Thyroid gland (tissue), 4 donors: ENCODE results near the gene DRAXIN.

Source experiments
- POLR2A ChIP-seq, 2 donors: fragments of 450-650 bp; IDR thresholded peaks; one replicate each; pipeline ENCODE4 v1.6.1; 2017; ENCODE audit warnings: antibody characterized with exemption in 2 of 2, mild to moderate bottlenecking in 2 of 2, moderate library complexity in 1 of 2
- TF ChIP-seq, protein P1 (sequence below), 6 experiments: fragments of 200-600 bp in 3 of 6; fragments of 450-650 bp in 3 of 6; sonication (generic) in 3 of 6; IDR thresholded peaks; one replicate each; pipeline ENCODE4 v1.5.1; 2016 to 2019; ENCODE audit warnings: antibody characterized with exemption in 6 of 6, mild to moderate bottlenecking in 2 of 6, inconsistent platforms in 1 of 6, moderate library complexity in 1 of 6

DNA sequence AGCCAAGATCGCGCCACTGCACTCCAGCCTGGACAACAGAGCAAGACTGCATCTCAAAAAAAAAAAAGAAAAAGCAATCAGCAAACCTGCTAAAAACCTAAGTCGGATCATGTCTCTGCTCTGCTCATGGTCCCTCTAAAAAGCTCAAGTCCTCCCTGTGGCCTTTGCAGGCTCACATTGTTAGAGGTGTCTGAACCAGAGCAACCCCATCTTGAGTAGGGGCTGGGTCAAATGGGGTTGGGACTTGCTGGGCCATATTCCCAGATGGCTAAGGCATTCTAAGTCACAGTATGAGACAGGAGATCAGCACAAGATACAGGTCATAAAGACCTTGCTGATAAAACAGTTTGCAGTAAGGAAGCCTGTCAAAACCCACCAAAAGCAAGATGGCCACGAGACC, 3.0 kb upstream of the DRAXIN start:
- TF ChIP-seq, protein P1, sequence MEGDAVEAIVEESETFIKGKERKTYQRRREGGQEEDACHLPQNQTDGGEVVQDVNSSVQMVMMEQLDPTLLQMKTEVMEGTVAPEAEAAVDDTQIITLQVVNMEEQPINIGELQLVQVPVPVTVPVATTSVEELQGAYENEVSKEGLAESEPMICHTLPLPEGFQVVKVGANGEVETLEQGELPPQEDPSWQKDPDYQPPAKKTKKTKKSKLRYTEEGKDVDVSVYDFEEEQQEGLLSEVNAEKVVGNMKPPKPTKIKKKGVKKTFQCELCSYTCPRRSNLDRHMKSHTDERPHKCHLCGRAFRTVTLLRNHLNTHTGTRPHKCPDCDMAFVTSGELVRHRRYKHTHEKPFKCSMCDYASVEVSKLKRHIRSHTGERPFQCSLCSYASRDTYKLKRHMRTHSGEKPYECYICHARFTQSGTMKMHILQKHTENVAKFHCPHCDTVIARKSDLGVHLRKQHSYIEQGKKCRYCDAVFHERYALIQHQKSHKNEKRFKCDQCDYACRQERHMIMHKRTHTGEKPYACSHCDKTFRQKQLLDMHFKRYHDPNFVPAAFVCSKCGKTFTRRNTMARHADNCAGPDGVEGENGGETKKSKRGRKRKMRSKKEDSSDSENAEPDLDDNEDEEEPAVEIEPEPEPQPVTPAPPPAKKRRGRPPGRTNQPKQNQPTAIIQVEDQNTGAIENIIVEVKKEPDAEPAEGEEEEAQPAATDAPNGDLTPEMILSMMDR (IDR thresholded peaks at IDR 0.05) = no peak
- TF ChIP-seq POLR2A (IDR thresholded peaks at IDR 0.05) = no peak
